ENCODE measurements around the gene FILIP1.
"Not testable (repeated sequence)": the region's sequence is repeated elsewhere in the genome, so short reads cannot be mapped to it uniquely, and the experiment has no call there.

The FILIP1 gene

GRCh38 chr6:75419980-75420379 is 73.6 kb downstream of the FILIP1 start:
- DNase-seq (ENCODE audit: low spot score): no peak

- no peak for DNase-seq (ENCODE audit: low spot score)
These were observed 74.2 kb downstream of the FILIP1 start for GRCh38 chr6:75419416-75419815.

- no peak for DNase-seq (ENCODE audit: low spot score)
These were observed 75.4 kb downstream of the FILIP1 start for GRCh38 chr6:75418233-75418632.

GRCh38 chr6:75416443-75416842 is 77.2 kb downstream of the FILIP1 start:
- no peak for DNase-seq (ENCODE audit: low spot score)

- no peak for DNase-seq (ENCODE audit: low spot score)
These were observed 77.8 kb downstream of the FILIP1 start for GRCh38 chr6:75415804-75416203.

GRCh38 chr6:75414445-75415021 is 79.1 kb downstream of the FILIP1 start:
- no peak for DNase-seq (ENCODE audit: low spot score)

GRCh38 chr6:75412969-75413662 is 80.5 kb downstream of the FILIP1 start:
- no peak for DNase-seq (ENCODE audit: low spot score)

- not testable (repeated sequence) for DNase-seq (ENCODE audit: low spot score)
These were observed 83.0 kb downstream of the FILIP1 start for GRCh38 chr6:75410564-75410963.

- no peak for DNase-seq (ENCODE audit: low spot score)
These were observed 83.7 kb downstream of the FILIP1 start for GRCh38 chr6:75409928-75410327.

- DNase-seq (ENCODE audit: low spot score): no peak
These were observed 84.3 kb downstream of the FILIP1 start for GRCh38 chr6:75409286-75409685.

- no peak for DNase-seq (ENCODE audit: low spot score)
These were observed 90.0 kb downstream of the FILIP1 start for GRCh38 chr6:75403563-75404080.

GRCh38 chr6:75402296-75402695 is 91.3 kb downstream of the FILIP1 start:
- DNase-seq (ENCODE audit: low spot score): no peak

- DNase-seq (ENCODE audit: low spot score): no peak
These were observed 95.7 kb downstream of the FILIP1 start for GRCh38 chr6:75397656-75398465.

GRCh38 chr6:75397171-75397570 is 96.4 kb downstream of the FILIP1 start:
- DNase-seq (ENCODE audit: low spot score): no peak

- no peak for DNase-seq (ENCODE audit: low spot score)
These were observed 97.4 kb downstream of the FILIP1 start for GRCh38 chr6:75396005-75396800.

GRCh38 chr6:75393806-75394205 is 99.8 kb downstream of the FILIP1 start:
- no peak for DNase-seq (ENCODE audit: low spot score)

GRCh38 chr6:75391276-75391675 is 102.3 kb downstream of the FILIP1 start:
- no peak for DNase-seq (ENCODE audit: low spot score)

GRCh38 chr6:75386050-75386770 is 107.4 kb downstream of the FILIP1 start:
- DNase-seq (ENCODE audit: low spot score): no peak

- DNase-seq (ENCODE audit: low spot score): no peak
These were observed 109.5 kb downstream of the FILIP1 start for GRCh38 chr6:75384116-75384515.

GRCh38 chr6:75382634-75382900 is 111.0 kb downstream of the FILIP1 start:
- DNase-seq (ENCODE audit: low spot score): no peak

- no peak for DNase-seq (ENCODE audit: low spot score)
These were observed 111.5 kb downstream of the FILIP1 start for GRCh38 chr6:75381877-75382633.

Measured in HuH-7.5 (cell line).